GM19397 (cell line): ENCODE data around the gene KCNH8.
"Not testable (repeated sequence)": the region's sequence is repeated elsewhere in the genome, so short reads cannot be mapped to it uniquely, and the experiment has no call there.

Source experiments
- ATAC-seq: cut with Tn5 transposase; IDR thresholded peaks from one replicate; pipeline ENCODE4 v1.9.1; 2021; ENCODE audit warnings: mild to moderate bottlenecking, moderate library complexity; ENCODE audit not compliant: unreplicated experiment

Gene KCNH8

GRCh38 chr3:19147905-19148767, at the start of gene KCNH8:
Gene KCNH8 (plus strand): TSS chr3:19148510. CDS start chr3:19148720, 210 bp downstream.
- ATAC-seq = no peak

GRCh38 chr3:19102654-19103290, 45.5 kb upstream of the KCNH8 start:
- ATAC-seq = not testable (repeated sequence)

- no peak for ATAC-seq
Observed at GRCh38 chr3:19103510-19103909, 44.8 kb upstream of the KCNH8 start.

GRCh38 chr3:19104459-19104858, 43.9 kb upstream of the KCNH8 start:
- ATAC-seq = no peak

GRCh38 chr3:19105826-19106225, 42.5 kb upstream of the KCNH8 start:
- ATAC-seq = no peak

- ATAC-seq = no peak
Observed at GRCh38 chr3:19106307-19106706, 42.0 kb upstream of the KCNH8 start.

DNA sequence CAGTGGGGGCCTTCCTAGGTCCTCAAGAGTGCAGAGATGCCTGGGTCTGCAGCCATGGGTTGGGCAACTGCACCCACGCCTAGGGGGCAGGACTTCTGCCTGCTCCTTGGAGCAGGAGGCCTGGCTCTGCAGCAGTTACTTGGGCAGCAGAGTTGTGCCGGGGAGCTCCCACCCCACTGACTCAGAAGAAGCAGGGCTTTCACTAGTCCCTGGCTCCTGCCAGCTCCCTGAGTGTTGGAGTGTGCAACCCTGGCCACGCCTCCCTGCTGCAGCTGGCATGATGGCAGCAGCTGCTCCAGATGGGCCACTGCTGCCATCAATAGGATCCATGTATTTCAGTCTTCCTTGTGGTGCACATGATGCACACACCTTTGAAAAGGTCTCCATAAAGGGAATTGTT, 40.6 kb upstream of the KCNH8 start:
- ATAC-seq = no peak

DNA sequence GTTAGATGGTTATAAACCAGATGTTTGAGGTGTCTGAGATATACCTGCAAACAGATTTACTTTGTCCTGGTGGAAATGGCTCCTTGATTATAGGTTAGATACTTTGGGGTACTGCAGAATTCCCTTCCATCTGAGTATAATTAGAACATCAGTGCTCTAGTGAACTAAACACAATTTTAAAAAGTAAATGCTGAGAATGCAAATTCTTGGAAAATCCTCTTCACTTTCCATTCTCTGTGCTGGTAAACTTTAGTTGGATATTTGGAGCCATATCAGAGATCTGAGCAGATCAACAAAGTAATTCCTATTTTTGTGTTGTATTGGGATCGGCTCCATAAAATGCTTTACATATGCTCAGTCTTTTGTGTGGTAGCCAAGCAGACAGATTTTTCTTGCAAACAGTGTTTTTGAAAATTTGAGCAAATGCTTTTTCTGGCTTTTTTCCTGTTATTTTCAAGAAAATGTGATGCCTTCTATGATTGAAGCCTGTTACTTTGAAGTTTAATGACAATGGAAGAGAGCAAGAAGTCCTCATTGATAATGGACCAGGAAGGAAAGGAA, 37.9 kb upstream of the KCNH8 start:
- no peak for ATAC-seq

- ATAC-seq = no peak
Observed at GRCh38 chr3:19114461-19114860, 33.8 kb upstream of the KCNH8 start.

- ATAC-seq = no peak
Observed at GRCh38 chr3:19116239-19116638, 32.1 kb upstream of the KCNH8 start.

GRCh38 chr3:19124752-19125151, 23.6 kb upstream of the KCNH8 start:
- ATAC-seq = no peak

DNA sequence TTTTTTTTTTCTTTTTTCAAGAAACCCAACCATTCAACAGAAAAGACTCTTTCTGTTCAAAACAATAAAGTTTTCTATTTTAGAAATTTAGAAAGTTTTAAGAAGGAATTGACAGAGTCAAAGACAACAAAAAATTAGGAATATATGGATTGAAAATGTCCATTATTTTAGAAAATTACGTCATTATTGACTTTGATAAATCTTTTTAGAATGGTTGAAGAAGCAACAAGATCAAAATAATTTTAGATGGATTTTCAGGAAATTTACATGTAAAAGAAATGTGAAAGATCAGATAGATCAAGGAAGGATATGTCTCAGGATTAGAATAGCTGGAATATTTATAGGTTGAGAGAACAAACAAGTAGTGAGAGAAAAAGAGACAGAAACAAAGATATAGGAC, 8.4 kb upstream of the KCNH8 start:
- ATAC-seq = no peak

GRCh38 chr3:19146685-19147650, 1.3 kb upstream of the KCNH8 start:
- peak; percentile 83 for ATAC-seq

DNA sequence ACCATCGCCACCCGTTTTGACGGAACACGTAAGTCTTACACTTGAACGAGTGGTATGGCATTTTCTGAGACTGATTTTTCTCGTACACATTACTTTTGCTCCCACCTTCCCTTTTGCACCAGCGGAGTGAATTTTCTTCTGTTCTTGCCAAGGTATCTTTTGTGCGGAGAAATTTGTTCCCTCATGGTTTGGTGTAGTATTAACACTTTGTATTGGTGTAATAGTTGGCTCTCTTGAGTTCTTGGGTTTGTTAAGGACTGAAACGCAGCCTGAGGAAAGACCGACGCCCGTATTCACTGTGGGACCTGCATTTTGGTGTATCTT, 420 bp downstream of the KCNH8 start:
- ATAC-seq = no peak

- no peak for ATAC-seq
Observed at GRCh38 chr3:19149368-19149767, 1.1 kb downstream of the KCNH8 start.

DNA sequence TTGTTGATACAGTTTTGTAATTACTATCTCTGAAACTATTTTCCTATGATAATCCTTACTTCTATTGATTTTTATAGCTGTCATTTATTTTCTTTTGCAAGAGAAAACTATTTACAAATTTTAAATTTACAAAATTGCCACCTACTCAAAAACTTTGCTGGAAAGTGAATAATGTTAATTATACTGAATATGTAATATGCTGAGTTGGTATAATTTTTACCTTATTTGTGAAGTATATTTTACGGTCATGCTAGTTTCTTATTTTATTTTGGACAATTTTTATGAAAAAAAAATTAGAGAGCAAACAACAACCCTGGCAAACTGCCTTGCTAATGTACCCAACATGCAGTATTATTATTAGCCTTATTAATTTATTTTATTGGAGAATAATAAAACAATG, 2.9 kb downstream of the KCNH8 start:
- no peak for ATAC-seq

DNA sequence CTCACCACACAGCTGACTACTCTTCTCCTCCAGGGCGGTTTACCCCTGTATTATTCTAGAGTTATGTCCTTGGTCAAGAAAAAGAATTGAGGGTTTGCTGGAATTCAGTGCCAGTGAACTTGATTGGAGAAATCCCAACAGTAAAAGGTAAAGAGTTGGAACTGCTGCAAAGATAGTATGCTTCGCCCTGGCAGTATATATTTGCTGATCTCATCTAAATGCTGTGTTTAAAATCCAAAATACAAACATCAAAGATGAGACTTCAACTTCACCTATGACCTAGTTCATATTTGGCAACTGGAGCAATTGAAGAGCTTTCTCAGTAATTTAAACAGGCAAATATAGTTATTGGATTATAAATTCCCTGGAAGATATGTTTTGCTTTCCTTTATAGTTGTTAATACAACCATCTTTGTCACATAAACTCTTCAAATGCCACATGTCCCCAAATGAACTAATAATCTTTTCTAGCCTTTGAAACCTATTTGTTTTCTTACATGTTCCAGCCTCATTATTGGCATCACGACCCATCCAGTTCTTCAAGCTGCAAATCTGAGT, 6.5 kb downstream of the KCNH8 start:
- ATAC-seq = no peak

DNA sequence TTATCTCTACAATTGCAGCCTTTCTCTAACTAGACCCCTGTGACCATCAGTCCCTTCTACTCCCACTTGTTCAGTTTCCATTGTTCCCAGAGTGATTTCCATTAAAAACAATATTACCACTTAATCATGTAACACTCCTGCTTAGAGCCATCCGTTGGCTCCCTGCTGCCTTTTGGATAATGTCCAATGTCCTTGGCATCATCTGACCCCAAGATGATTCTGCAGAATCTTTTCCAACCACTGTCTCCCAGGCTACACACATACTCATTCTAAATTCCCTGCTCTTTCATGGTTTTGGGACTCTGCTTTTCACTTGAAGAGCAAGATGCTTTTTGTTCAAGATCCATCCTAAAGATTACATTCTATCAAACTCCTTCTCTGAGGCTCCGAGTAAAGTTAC, 7.1 kb downstream of the KCNH8 start:
- no peak for ATAC-seq

GRCh38 chr3:19159966-19160635, 11.8 kb downstream of the KCNH8 start:
- ATAC-seq = no peak

DNA sequence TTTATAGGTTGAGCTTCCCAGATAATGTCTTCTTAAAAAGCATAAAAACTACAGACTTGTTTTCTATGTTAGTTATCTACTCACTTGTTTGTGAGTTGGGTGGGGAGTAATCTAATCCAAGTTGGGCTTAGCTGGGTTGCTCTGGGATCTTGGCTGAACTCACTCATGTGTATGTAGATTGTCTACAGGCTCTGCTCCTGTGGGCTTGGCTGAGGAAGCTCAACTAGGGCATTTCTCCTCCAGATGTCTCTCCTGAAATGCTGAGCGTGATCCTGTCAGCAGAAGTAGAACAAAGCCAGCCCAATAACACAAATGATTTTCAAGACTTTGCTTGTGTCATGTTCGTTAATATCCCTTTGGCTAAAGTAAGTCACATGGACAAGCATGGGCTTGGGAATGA, 17.3 kb downstream of the KCNH8 start:
- no peak for ATAC-seq
